Stimulated activated CD4-positive, alpha-beta T cell treated with anti-CD3 and anti-CD28 coated beads, Interleukin-4, amount 100 ng/mL, for 1 hour (primary cell): ENCODE data around the gene TMED4.
A peak's percentile ranks its signal among the peaks of the same experiment; 100 is the strongest.

ENCODE experiments used
- DNase-seq: peaks from one replicate; pipeline ENCODE4 v3.0.0-alpha.2; 2020

Gene TMED4

GRCh38 chr7:44539669-44540506, 42.1 kb downstream of the TMED4 start:
- DNase-seq = no peak

GRCh38 chr7:44538798-44539668, 43.0 kb downstream of the TMED4 start:
- no peak for DNase-seq

- DNase-seq = no peak
Observed at GRCh38 chr7:44538093-44538797, 43.8 kb downstream of the TMED4 start.

GRCh38 chr7:44537442-44537841, 44.6 kb downstream of the TMED4 start:
- no peak for DNase-seq

GRCh38 chr7:44536090-44536489, 45.9 kb downstream of the TMED4 start:
- no peak for DNase-seq

GRCh38 chr7:44535348-44536064, 46.5 kb downstream of the TMED4 start:
- no peak for DNase-seq

GRCh38 chr7:44534501-44534900, 47.5 kb downstream of the TMED4 start:
- DNase-seq = peak; percentile 41

- DNase-seq = no peak
Observed at GRCh38 chr7:44534087-44534486, 47.9 kb downstream of the TMED4 start.

GRCh38 chr7:44533301-44534055, 48.6 kb downstream of the TMED4 start:
- no peak for DNase-seq

- no peak for DNase-seq
Observed at GRCh38 chr7:44531421-44532380, 50.3 kb downstream of the TMED4 start.

- DNase-seq = no peak
Observed at GRCh38 chr7:44530990-44531389, 51.0 kb downstream of the TMED4 start.
